ENCODE results near the gene TAF3. TPM values are rescaled to one million over a fixed set of nuclear protein-coding genes. Genes with fewer than 3 reads are reported as not detected.

The TAF3 gene
- total RNA-seq, 1 experiment from 2014 or later = 5.5 TPM

- H3K4me1 ChIP-seq (ENCODE audit: control insufficient read depth, insufficient read depth, low read length) = no peaks in the 10 kb centered on the region
- H3K36me3 ChIP-seq (ENCODE audit: control insufficient read depth, insufficient read depth, low read length) = no peaks in the 10 kb centered on the region
- intact Hi-C loops (cut with micrococcal nuclease; ENCODE audit: unreplicated experiment) (loop anchor here (2.0 kb wide), 1 partner anchor 179 kb away; no protein-coding TSS in a partner anchor), in situ Hi-C loops (cut with HindIII; ENCODE audit: low pct_unique_long_range_greater_than_20kb, low sequenced_read_pairs) (no loop called here)
- no peak for ATAC-seq
- ChIA-PET CTCF (no interaction called here), POLR2A (no interaction called here)
- TF ChIP-seq POLR2AphosphoS5 (IDR thresholded peaks at IDR 0.05; ENCODE audit: low read depth, low read length) (no peak), SIN3A (IDR thresholded peaks at IDR 0.05; ENCODE audit: borderline replicate concordance, insufficient read depth, low read depth, low read length) (no peak), REST (IDR thresholded peaks at IDR 0.05; ENCODE audit: insufficient read depth in 1 of 2, low read depth in 2 of 2, low read length in 1 of 2) (no peak), TCF7L2 (IDR thresholded peaks at IDR 0.05; ENCODE audit: low read depth, low read length) (no peak)
- TF ChIP-seq, protein P1, sequence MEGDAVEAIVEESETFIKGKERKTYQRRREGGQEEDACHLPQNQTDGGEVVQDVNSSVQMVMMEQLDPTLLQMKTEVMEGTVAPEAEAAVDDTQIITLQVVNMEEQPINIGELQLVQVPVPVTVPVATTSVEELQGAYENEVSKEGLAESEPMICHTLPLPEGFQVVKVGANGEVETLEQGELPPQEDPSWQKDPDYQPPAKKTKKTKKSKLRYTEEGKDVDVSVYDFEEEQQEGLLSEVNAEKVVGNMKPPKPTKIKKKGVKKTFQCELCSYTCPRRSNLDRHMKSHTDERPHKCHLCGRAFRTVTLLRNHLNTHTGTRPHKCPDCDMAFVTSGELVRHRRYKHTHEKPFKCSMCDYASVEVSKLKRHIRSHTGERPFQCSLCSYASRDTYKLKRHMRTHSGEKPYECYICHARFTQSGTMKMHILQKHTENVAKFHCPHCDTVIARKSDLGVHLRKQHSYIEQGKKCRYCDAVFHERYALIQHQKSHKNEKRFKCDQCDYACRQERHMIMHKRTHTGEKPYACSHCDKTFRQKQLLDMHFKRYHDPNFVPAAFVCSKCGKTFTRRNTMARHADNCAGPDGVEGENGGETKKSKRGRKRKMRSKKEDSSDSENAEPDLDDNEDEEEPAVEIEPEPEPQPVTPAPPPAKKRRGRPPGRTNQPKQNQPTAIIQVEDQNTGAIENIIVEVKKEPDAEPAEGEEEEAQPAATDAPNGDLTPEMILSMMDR (IDR thresholded peaks at IDR 0.05) = no peak
- no TSS peak for BruUV-seq (replicated peaks)
- H3K27ac ChIP-seq (ENCODE audit: low read length) = no peak overlapping the region
- H3K9me3 ChIP-seq (ENCODE audit: control insufficient read depth, insufficient read depth, low read depth, low read length) = no peaks in the 10 kb centered on the region
- H3K4me3 ChIP-seq (ENCODE audit: low read depth in 2 of 2, low read length in 2 of 2) = peak overlapping the region in 1 of 2 experiments; percentile 9; a peak in 1 of 4 replicates
- no peak for DNase-seq (ENCODE audit: low read depth, low spot score)
- no peaks in the 10 kb centered on the region for H3K27me3 ChIP-seq (ENCODE audit: control insufficient read depth, insufficient read depth, low read length)
Measured at GRCh38 chr10:8051851-8052257, 233.5 kb downstream of the TAF3 start.

DNA sequence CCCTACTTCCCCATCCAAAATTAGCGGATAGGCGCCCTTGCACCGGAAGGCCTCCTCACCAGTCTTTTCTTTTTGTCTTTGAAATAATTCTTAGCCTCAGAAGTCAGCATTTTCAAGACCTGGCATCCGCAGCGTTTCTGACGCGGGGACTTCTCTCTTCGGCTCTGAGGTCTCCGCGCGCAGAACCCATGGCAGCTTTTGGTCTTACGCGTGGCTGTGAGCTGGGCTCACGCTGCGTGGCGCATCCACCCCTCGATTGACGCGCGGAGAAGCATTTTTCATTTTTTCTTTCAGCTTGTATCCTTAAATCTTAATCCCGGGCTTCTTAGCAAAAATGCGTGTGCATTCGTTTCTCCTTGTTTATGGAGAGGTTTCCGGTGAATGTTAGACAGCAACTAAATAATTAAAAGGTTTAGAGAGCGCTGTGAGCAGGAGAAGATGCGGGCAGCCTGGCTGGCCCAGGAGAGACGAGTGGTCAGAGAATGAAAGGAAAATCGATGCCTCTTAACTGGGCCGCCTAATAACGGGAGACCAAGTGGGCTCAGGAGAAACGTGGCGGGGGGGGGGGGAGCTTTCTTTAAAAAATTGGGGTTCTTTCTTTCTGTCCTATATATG, 234.1 kb downstream of the TAF3 start:
- Histone ChIP-seq H3K4me1 (ENCODE audit: control insufficient read depth, insufficient read depth, low read length) (no peaks in the 10 kb centered on the region), H3K9me3 (ENCODE audit: control insufficient read depth, insufficient read depth, low read depth, low read length) (no peaks in the 10 kb centered on the region), H3K36me3 (ENCODE audit: control insufficient read depth, insufficient read depth, low read length) (no peaks in the 10 kb centered on the region), H3K27me3 (ENCODE audit: control insufficient read depth, insufficient read depth, low read length) (no peaks in the 10 kb centered on the region), H3K27ac (ENCODE audit: low read length) (no peak overlapping the region), H3K4me3 (ENCODE audit: low read depth in 2 of 2, low read length in 2 of 2) (peak overlapping the region in 1 of 2 experiments; percentile 57; a peak in 1 of 4 replicates)
- intact Hi-C loops (cut with micrococcal nuclease; ENCODE audit: unreplicated experiment) = no loop called here
- DNase-seq (ENCODE audit: low read depth, low spot score) (no peak), ATAC-seq (no peak)
- TF ChIP-seq, protein P1 (IDR thresholded peaks at IDR 0.05) = no peak
- no peak for TF ChIP-seq POLR2AphosphoS5 (IDR thresholded peaks at IDR 0.05; ENCODE audit: low read depth, low read length)
- no peak for TF ChIP-seq TCF7L2 (IDR thresholded peaks at IDR 0.05; ENCODE audit: low read depth, low read length)
- TF ChIP-seq SIN3A (IDR thresholded peaks at IDR 0.05; ENCODE audit: borderline replicate concordance, insufficient read depth, low read depth, low read length) = no peak
- no peak for TF ChIP-seq REST (IDR thresholded peaks at IDR 0.05; ENCODE audit: insufficient read depth in 1 of 2, low read depth in 2 of 2, low read length in 1 of 2)
- ChIA-PET CTCF (no interaction called here), POLR2A (interaction anchor here (0.5 kb wide), 1 partner anchor 15 kb away, joined by 7 read pairs; no protein-coding TSS in a partner anchor)
- BruUV-seq (replicated peaks) = no TSS peak
- in situ Hi-C loops (cut with HindIII; ENCODE audit: low pct_unique_long_range_greater_than_20kb, low sequenced_read_pairs) = no loop called here

Measured in Panc1 (cell line).